Transverse colon (tissue), 4 donors: Measurements from ENCODE around the gene SUSD4. TPM values are rescaled to one million over a fixed set of nuclear protein-coding genes. Genes with fewer than 3 reads are reported as not detected.

Experiments
- DNase-seq: peaks from one replicate; pipeline ENCODE4 v3.0.0-alpha.2; 2019
- H3K27ac ChIP-seq, 4 donors: fragments of 200-600 bp; sonication (generic); 2 replicates each; pipeline ENCODE4 v1.5.1; 2016 to 2018; ENCODE audit warnings: inconsistent platforms in 4 of 4
- H3K27me3 ChIP-seq: fragments of 200-600 bp; sonication (generic); 2 replicates; pipeline ENCODE4 v1.5.1; 2017; ENCODE audit warnings: inconsistent platforms
- H3K36me3 ChIP-seq, 4 donors: fragments of 200-600 bp; sonication (generic); 2 replicates each; pipeline ENCODE4 v1.5.1; 2017 to 2019; ENCODE audit warnings: inconsistent platforms in 4 of 4
- H3K4me1 ChIP-seq, 4 donors: fragments of 200-600 bp; sonication (generic); 2 replicates each; pipeline ENCODE4 v1.5.1; 2017 to 2020; ENCODE audit warnings: inconsistent platforms in 4 of 4
- H3K4me3 ChIP-seq, 4 donors: fragments of 200-600 bp; sonication (generic); 1 replicate in 1 of 4; 2 replicates in 3 of 4; pipeline versions ENCODE4 v1.5.1 to v1.6.1; 2017 to 2019; ENCODE audit warnings: inconsistent platforms in 4 of 4
- H3K9me3 ChIP-seq, 2 donors: fragments of 200-600 bp; sonication (generic); 2 replicates each; pipeline ENCODE4 v1.5.1; 2017 to 2019; ENCODE audit warnings: inconsistent platforms in 2 of 2
- CTCF ChIP-seq, 5 experiments: fragments of 200-600 bp in 3 of 5; fragments of 450-650 bp in 2 of 5; sonication (generic) in 3 of 5; IDR thresholded peaks; 1 replicate in 2 of 5; 2 replicates in 3 of 5; pipeline ENCODE4 v1.5.1; 2016 to 2017; ENCODE audit warnings: antibody characterized with exemption in 5 of 5, inconsistent platforms in 3 of 5, mild to moderate bottlenecking in 2 of 5, moderate library complexity in 1 of 5
- EP300 ChIP-seq: sonication (generic); formaldehyde crosslinking; IDR thresholded peaks from one replicate; pipeline ENCODE4 v1.6.1; 2017; ENCODE audit warnings: antibody characterized with exemption, low read depth
- POLR2A ChIP-seq: fragments of 450-650 bp; IDR thresholded peaks from one replicate; pipeline ENCODE4 v1.6.1; 2016; ENCODE audit warnings: antibody characterized with exemption, mild to moderate bottlenecking, moderate library complexity
- POLR2AphosphoS5 ChIP-seq, 3 donors: sonication (generic); formaldehyde crosslinking; IDR thresholded peaks; one replicate each; pipeline ENCODE4 v1.6.1; 2016; ENCODE audit warnings: antibody characterized with exemption in 3 of 3
- WGBS, 2 donors: methylation state at CpG; one replicate each; pipeline ENCODE4 v1.1.5; 2018; ENCODE audit warnings: low coverage in 1 of 2; 5-methylcytosine and 5-hydroxymethylcytosine counted together
- in situ Hi-C, 4 donors: fragments of 200-750 bp; cut with MboI; loops; one replicate each; pipeline versions ENCODE4 v1.15.0 to v1.15.1; 2017; ENCODE audit warnings: low sequenced_read_pairs in 3 of 4, low pct_ligation_motif_present in 1 of 4, low pct_unique_long_range_greater_than_20kb in 1 of 4
- intact Hi-C: fragments of 100-400 bp; cut with DNase I; formaldehyde crosslinking; loops from one replicate; pipeline ENCODE4 v1.15.1; 2023; ENCODE audit warnings: low total_unique reads
- total RNA-seq, 4 donors: library from RNA; depleted of rRNA; stranded (reverse); fragments of >200 nt; gene quantifications; one replicate each; pipeline ENCODE4 v1.1.0, GENCODE V29; 2016

SUSD4 gene
- total RNA-seq, 4 donors from 2014 or later, result 0.32 to 1.2 TPM; not detected in 2

GRCh38 chr1:223189903-223190724, 173.9 kb downstream of the SUSD4 start:
- Histone ChIP-seq H3K36me3 (no peaks in the 10 kb centered on the region), H3K9me3 (no peaks in the 10 kb centered on the region), H3K4me1 (no peaks in the 10 kb centered on the region), H3K27ac (no peak overlapping the region), H3K27me3 (no peaks in the 10 kb centered on the region), H3K4me3 (no peak overlapping the region)
- no peak for DNase-seq
- no peak for TF ChIP-seq CTCF (IDR thresholded peaks at IDR 0.05)
- intact Hi-C loops (no loop called here), in situ Hi-C loops (no loop called here)
- WGBS, 2 donors, result 53 to 56% methylated on average over 2 to 10 of the region's 10 CpGs

- Histone ChIP-seq H3K27ac (no peak overlapping the region), H3K9me3 (no peaks in the 10 kb centered on the region), H3K27me3 (no peaks in the 10 kb centered on the region), H3K4me3 (no peak overlapping the region), H3K4me1 (no peaks in the 10 kb centered on the region), H3K36me3 (no peaks in the 10 kb centered on the region)
- intact Hi-C loops, result no loop called here
- no peak for DNase-seq
- WGBS, 2 donors, result 60 to 68% methylated on average over 1 to 4 of the region's 4 CpGs
- in situ Hi-C loops, result no loop called here
- TF ChIP-seq POLR2A (no peak), CTCF (IDR thresholded peaks at IDR 0.05) (no peak), EP300 (no peak), POLR2AphosphoS5 (IDR thresholded peaks at IDR 0.05) (no peak)
Observed at GRCh38 chr1:223189525-223189902, 174.5 kb downstream of the SUSD4 start.

- no peaks in the 10 kb centered on the region for H3K36me3 ChIP-seq
- WGBS, 2 donors, result 85 to 93% methylated on average over 3 to 5 of the region's 5 CpGs
- intact Hi-C loops (no loop called here), in situ Hi-C loops (no loop called here)
- H3K9me3 ChIP-seq, result no peaks in the 10 kb centered on the region
- no peak overlapping the region for H3K4me3 ChIP-seq
- H3K4me1 ChIP-seq, result no peaks in the 10 kb centered on the region
- DNase-seq, result no peak
- no peaks in the 10 kb centered on the region for H3K27me3 ChIP-seq
- TF ChIP-seq POLR2A (no peak), POLR2AphosphoS5 (IDR thresholded peaks at IDR 0.05) (no peak), EP300 (no peak), CTCF (IDR thresholded peaks at IDR 0.05) (no peak)
- H3K27ac ChIP-seq, result no peak overlapping the region
Observed at GRCh38 chr1:223188618-223189356, 175.2 kb downstream of the SUSD4 start.

GRCh38 chr1:223186800-223187199, 177.2 kb downstream of the SUSD4 start:
- Histone ChIP-seq H3K4me3 (no peak overlapping the region), H3K9me3 (no peaks in the 10 kb centered on the region), H3K36me3 (no peaks in the 10 kb centered on the region), H3K27ac (no peak overlapping the region), H3K4me1 (no peaks in the 10 kb centered on the region), H3K27me3 (no peaks in the 10 kb centered on the region)
- WGBS, 2 donors, result 82 to 95% methylated on average over 3 of the region's 3 CpGs
- in situ Hi-C loops, result no loop called here
- no peak for DNase-seq
- TF ChIP-seq EP300 (no peak), POLR2A (no peak), CTCF (IDR thresholded peaks at IDR 0.05) (no peak), POLR2AphosphoS5 (IDR thresholded peaks at IDR 0.05) (no peak)
- intact Hi-C loops, result no loop called here
